ENCODE measurements around the gene SERPINA5.
A peak's percentile ranks its signal among the peaks of the same experiment; 100 is the strongest.

SERPINA5 gene

GRCh38 chr14:94638339-94638738, 57.1 kb downstream of the SERPINA5 start:
- no peak for TF ChIP-seq CTCF (IDR thresholded peaks at IDR 0.05)
- Histone ChIP-seq H3K27ac (no peak overlapping the region), H3K4me3 (no peak overlapping the region)
- DNase-seq (ENCODE audit: low spot score): no peak

- TF ChIP-seq CTCF (IDR thresholded peaks at IDR 0.05): no peak
- DNase-seq (ENCODE audit: low spot score): peak; percentile 61
- no peak overlapping the region for H3K27ac ChIP-seq
- H3K4me3 ChIP-seq: no peak overlapping the region
Measured at GRCh38 chr14:94638961-94639817, 58.0 kb downstream of the SERPINA5 start.

GRCh38 chr14:94640721-94641631, 59.8 kb downstream of the SERPINA5 start:
- peak; percentile 47 for DNase-seq (ENCODE audit: low spot score)
- H3K27ac ChIP-seq: no peak overlapping the region
- no peak for TF ChIP-seq CTCF (IDR thresholded peaks at IDR 0.05)
- H3K4me3 ChIP-seq: no peak overlapping the region

GRCh38 chr14:94641632-94641955, 60.4 kb downstream of the SERPINA5 start:
- DNase-seq (ENCODE audit: low spot score): peak; percentile 68
- H3K27ac ChIP-seq: no peak overlapping the region
- TF ChIP-seq CTCF (IDR thresholded peaks at IDR 0.05): no peak
- H3K4me3 ChIP-seq: no peak overlapping the region
